ENCODE data around the gene PTPRD.

PTPRD gene

DNA sequence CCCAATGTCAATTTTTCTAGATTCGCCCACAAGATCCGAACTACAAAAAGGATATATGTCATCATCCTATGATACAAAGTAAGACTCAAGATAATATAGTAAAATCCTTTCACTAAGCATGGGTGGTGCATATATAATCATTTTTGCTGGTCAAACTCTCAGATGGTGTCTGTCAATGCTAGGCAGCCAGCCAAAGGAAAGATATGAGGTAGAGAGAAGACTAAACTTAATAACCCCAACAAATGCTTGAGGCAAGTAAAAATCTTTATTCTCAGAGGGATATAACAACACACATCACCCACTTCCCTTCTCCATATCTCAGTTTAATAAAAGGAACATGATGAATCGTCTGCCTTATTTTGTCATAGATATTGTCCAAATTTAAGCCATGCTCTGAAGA is 1972.0 kb downstream of the PTPRD start:
- no peak for DNase-seq (ENCODE audit: low spot score)

DNA sequence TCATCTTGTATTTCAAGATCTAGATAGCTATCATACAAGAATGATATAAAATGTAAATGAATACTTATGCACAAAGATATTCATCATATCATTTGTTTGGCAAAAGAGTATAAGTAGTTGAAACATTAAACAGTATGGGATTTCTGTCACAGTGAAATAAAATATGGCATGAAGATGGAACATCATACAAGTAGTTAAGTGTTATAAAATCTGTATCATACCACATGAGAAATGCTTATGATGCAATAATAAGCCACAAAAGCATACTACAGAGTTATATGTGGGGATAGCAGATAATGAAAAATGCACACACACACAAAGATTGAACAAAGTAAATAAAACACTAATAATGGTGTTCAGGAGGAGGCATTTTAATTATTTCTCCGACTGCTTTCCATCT is 1975.2 kb downstream of the PTPRD start:
- DNase-seq (ENCODE audit: low spot score), result no peak

DNA sequence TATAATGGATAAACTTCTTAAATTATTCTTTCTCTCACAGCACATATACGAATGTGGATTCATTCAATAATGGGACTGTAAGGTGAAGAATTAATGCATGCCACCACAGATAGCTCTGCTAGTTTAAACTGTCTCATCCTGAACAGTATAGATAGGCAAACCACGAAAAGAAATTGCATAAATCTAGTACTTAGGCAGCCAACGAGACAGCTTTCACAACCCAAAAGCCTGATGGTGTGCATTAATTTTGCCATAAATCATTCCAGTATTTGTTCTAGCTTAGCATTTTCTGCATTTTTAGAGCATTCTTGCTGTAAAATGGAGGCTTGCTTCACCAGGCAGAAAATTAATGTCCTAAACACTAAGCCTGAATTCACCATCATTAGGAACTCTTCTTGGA is 1979.0 kb downstream of the PTPRD start:
- DNase-seq (ENCODE audit: low spot score), result no peak

- DNase-seq (ENCODE audit: low spot score), result no peak
Measured at GRCh38 chr9:8632493-8632892, 1980.3 kb downstream of the PTPRD start.

DNA sequence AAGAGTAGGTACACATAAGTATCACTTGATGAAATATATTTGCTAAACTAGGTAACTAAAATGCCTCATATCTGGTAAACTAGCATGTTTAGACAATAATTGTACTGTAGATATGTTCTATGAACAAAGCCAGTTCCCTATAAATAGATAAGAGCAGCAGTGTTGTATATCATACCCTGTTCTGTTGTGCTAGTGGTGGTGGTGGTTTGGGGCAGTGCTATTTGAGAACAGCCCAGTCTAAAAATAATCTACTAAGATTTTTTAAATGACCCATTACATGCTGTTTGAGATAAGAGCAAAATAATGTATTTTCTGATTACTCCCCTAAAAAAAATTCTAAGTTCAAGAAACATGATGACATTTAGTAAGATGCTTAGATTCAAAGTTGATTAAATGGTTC is 1984.0 kb downstream of the PTPRD start:
- DNase-seq (ENCODE audit: low spot score), result no peak

DNA sequence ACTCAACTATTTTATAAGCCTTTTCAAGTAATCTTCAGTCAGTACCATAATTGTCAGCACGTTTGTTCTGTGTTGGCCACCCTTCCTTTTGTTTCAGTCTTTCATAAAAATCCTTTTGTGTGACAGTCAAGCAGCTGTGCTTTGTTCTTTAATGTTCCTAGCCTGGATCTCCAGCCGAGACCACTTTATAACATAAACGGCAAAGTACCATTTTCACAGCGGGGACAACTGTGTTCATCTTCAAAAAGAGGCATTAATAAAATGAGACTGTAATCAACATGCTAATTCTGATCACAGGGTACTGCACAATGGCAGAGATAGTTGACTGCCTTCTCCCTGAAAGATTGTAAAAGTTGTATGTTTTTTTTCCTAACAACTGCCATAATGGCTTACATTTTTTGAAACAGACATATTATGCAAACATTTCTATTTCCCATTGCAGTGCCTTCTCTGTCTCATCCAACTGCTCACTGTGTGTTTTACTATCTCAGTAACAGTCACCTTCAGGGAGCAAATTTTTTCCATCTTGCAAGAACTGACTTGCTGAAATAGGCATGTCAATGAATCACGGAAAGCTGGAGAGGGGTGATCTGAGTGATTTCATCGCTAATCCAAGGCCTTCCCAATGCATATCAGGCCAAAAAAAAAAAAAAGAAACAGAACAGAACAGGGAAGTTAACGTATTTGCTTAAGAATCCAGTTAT is 1984.7 kb downstream of the PTPRD start:
- DNase-seq (ENCODE audit: low spot score), result no peak

DNA sequence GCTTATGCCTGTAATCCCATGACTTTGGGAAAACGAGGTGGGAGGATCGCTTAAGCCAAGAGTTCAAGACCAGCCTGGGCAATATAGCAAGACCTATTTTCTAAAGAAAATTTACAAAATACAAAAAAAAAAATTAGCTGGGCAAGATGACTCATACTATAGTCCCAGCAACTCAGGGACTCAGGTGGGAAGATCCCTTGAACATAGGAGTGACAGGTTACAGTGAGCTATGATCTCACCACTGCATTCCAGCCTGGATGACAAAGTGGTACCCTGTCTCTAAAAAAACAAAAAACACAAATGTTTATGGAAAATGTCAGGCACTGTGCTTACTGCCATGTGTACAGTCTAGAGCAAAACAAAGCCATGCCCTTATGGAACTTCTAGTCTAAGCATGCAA is 1989.9 kb downstream of the PTPRD start:
- DNase-seq (ENCODE audit: low spot score), result no peak

GRCh38 chr9:8622222-8622802 is 1990.5 kb downstream of the PTPRD start:
- no peak for DNase-seq (ENCODE audit: low spot score)

GRCh38 chr9:8621416-8621815 is 1991.4 kb downstream of the PTPRD start:
- DNase-seq (ENCODE audit: low spot score), result no peak

- no peak for DNase-seq (ENCODE audit: low spot score)
Measured at GRCh38 chr9:8616414-8616813, 1996.4 kb downstream of the PTPRD start.

DNA sequence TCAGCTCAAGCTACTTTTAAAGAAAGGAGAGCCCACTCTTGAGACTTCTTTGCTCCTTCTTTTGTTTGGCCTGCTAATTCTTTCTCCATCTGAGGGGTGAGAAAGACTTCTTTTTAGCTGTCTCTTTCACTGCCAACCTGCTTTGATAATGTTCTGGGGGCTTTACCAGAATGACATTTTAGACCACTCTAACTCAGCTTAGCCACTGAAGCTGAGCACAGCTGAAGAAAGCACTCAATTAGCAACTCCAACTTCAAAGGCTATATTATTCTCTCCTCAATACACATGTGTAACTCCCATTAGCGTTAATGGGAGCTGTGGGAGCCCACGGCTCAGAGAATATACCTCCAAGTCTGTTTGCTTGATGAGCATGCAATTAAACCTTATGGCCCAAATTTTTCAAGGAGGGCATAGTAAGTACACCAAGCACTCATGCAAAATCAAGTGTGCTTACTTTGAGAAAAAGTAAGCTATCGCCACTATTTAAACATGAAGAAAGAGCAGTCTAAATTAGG is 1997.8 kb downstream of the PTPRD start:
- DNase-seq (ENCODE audit: low spot score), result no peak

DNA sequence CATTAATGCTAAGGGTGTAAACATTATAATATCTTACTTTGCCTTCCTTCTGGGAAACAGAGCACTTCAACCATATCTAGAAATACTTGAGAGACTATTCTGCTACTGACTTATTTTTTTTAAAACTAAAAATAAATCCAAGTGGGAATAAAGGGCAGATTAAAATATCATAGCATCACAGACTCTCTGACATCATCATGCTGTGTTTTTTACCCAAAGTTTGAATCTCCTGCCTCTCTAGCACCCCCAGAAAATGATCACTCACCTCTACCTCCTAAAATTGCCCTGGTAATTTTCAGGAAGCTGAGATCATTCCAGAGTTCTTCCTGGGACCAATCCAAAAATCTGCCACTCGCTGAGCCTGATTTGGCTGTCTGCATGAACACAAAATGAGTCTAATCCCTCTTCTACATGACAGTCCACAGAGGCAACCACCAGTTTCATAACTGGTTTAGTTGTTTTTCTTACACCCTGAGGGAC is 1999.4 kb downstream of the PTPRD start:
- DNase-seq (ENCODE audit: low spot score), result no peak

DNA sequence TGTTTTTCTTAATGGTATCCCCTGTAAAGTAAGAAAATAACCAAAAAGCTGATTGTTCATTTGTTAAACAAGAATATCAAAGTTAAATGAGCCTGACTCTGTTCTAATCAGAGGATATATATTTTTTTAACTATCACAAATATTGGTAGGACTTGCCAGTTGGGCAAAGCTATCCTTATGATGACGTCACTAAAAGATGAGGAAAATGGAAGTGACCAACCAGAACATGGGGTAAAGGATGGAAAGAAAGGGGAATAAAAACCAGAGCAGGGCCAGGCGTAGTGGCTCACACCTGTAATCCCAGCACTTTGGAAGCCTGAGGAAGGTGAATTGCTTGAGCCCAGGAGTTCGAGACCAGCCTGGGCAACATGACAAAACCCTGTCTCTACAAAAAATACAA is 2001.6 kb downstream of the PTPRD start:
- no peak for DNase-seq (ENCODE audit: low spot score)

DNA sequence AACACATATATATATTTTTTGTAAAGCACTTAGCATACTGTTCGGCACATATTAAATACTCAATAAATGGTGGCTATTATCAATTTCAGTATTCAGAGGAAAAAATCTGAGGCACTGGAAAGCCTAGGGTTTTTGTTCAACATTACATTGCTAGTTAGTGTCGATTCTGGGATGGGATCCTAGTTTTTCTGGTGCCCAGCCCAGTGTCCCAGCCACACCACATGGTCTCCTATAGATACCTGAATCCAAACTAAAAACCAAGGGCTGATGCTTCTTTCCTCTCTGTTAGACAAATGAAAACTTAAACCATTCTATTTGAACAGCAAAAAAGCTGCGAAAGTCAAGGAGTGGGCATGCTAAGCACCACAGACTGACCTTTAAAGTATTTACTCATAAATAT is 2002.5 kb downstream of the PTPRD start:
- no peak for DNase-seq (ENCODE audit: low spot score)

- no peak for DNase-seq (ENCODE audit: low spot score)
Measured at GRCh38 chr9:8605096-8605495, 2007.7 kb downstream of the PTPRD start.

DNA sequence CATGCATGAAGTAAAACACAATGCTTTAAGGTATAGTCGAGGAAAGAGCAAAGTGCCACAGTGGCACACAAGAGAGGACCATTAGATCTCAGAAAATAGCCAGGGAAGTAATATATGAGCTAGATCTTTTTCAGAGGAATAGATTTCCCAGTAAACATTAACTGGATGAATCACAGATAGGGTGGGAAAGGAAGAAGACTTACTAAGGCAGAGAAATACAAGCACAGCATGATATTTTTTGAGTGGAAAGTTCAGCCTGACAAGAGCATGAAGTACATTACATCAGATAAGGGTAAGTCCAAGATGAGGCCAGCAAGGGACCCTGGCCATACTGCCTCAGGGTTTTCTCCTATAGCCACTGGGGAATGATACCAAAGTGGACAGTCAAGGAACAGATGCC is 2008.6 kb downstream of the PTPRD start:
- DNase-seq (ENCODE audit: low spot score), result no peak

DNA sequence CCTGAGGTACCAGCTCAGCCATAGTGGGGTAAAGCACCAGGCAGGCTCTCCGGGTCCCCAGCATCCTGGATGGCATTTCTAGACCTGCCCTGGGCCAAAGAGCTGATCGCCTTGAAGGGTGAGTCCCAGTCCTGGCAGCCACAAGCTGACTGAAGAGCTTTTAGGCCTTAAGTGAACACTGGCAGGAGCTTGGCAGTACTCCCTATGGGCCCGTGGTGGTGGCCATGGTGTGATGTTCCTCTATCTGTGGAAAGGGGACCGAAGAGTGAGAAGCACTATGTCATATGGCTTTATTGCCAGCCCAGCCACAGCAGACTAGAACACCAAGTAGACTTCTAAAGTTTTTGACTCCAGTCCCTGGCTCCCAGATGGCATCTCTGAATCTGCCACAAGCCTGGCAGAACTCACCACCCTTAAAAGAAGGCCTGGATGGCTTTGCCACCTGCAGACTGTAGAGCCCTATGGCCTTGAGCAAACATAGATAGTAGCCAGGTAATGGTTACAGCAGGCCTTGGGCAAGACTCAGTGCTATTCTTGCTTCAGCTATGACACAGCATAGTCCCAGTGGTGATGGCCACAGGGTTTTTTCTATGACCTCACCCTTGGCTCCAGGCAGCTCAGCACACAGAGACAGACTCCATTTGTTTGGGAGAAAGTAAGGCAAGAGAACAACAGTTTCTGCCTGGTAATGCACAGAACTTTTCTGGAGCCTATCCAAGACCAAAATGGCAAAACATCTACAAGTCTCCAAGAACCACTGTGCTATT is 2011.7 kb downstream of the PTPRD start:
- DNase-seq (ENCODE audit: low spot score), result no peak

GRCh38 chr9:8599937-8600336 is 2012.9 kb downstream of the PTPRD start:
- DNase-seq (ENCODE audit: low spot score), result no peak

- no peak for DNase-seq (ENCODE audit: low spot score)
Measured at GRCh38 chr9:8589476-8589875, 2023.3 kb downstream of the PTPRD start.

DNA sequence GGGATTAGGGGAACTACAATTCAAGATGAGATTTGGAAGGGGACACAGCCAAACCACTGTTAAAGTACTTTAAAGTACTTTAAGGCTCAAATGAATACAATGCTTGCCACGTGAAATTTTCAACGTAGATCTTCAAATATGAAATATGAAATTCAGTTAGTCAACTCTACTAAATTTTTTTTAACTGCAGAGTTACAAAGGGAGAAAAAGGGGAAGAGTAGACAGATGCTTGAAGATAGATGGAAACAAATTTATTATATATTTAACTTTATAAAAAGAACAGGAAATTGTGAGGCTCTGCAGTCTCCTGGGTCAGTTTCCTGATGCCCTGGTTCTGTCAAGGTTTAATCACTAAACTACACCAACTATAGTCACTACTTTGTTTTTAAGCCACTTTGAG is 2027.8 kb downstream of the PTPRD start:
- DNase-seq (ENCODE audit: low spot score), result no peak

GRCh38 chr9:8579661-8580060 is 2033.1 kb downstream of the PTPRD start:
- DNase-seq (ENCODE audit: low spot score), result no peak

GRCh38 chr9:8576741-8577140 is 2036.1 kb downstream of the PTPRD start:
- no peak for DNase-seq (ENCODE audit: low spot score)

GRCh38 chr9:8574846-8575245 is 2038.0 kb downstream of the PTPRD start:
- DNase-seq (ENCODE audit: low spot score), result no peak

All from GM03348 (cell line).